ENCODE data around the gene UTF1.

The UTF1 gene, protein sequence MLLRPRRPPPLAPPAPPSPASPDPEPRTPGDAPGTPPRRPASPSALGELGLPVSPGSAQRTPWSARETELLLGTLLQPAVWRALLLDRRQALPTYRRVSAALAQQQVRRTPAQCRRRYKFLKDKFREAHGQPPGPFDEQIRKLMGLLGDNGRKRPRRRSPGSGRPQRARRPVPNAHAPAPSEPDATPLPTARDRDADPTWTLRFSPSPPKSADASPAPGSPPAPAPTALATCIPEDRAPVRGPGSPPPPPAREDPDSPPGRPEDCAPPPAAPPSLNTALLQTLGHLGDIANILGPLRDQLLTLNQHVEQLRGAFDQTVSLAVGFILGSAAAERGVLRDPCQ

DNA sequence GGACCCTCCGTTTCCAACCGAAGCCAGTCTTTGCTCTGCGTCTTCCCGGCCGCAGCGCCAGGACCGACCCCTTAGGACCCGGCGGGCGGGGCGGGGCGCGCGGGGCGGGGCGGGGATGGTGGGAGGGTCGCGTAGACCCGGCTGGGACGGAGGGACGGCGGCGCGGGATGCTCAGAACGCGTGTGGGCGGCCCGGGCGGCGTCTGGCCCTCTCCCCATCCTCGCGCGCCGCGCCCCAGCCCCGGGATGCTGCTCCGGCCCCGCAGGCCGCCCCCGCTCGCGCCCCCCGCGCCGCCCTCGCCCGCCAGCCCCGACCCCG, at the start of gene UTF1:
Gene UTF1 (plus strand): TSS at position 174 of the 318 bp plus-strand sequence. CDS start 72 bp downstream, at position 246.
- DNase-seq (ENCODE audit: low read depth in 2 of 2) = no peak

DNA sequence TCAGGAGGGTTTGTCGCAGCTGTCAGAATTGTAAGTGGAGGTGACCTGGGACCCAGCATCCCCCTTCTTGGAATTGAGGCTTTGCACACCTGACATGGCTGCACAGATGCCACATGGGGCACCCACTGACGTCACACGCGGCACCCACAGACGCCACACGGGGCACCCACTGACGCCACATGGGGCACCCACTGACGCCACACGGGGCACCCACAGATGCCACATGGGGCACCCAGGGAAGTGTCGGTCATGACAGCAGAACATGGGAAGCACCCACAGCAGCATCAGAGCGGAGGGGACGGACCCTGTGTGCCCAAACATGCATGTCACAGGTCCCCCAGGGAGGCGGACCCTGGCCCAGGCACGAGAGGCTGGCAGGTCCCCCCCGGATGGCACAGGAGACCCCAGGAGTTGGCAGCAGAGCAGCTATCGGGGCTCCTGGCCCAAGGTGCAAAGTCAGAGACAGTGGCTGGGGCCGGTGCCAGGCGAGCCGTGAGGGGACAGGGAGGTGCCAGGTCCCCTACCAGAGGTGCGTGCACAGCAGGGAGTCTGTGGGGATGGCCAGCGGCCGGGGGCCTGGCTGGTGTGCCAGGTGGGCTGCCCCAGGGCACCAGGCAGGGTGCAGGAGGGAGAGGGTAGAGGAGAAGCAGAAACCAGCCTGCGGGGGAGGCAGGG, 48.9 kb upstream of the UTF1 start:
- DNase-seq (ENCODE audit: low read depth in 2 of 2) = no peak

DNA sequence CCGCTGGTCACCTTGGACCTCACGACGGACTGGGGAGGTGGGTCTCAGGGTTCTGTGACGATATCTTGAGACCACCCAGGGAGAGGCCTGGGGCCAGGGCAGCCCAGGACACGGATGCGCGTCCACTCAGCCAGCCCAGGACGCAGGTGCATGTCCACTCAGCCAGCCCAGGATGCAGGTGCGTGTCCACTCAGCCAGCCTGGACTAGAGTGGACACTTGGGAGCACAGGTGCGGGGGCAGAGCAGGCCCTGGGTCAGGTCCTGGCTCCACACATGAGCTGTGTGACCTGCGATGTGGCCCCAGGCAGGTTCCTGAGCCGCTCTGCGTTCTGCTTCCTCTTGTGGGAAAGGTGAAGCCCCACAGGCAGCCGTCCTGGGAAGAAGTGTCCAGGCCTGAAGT, 47.8 kb upstream of the UTF1 start:
- no peak for DNase-seq (ENCODE audit: low read depth in 2 of 2)

DNA sequence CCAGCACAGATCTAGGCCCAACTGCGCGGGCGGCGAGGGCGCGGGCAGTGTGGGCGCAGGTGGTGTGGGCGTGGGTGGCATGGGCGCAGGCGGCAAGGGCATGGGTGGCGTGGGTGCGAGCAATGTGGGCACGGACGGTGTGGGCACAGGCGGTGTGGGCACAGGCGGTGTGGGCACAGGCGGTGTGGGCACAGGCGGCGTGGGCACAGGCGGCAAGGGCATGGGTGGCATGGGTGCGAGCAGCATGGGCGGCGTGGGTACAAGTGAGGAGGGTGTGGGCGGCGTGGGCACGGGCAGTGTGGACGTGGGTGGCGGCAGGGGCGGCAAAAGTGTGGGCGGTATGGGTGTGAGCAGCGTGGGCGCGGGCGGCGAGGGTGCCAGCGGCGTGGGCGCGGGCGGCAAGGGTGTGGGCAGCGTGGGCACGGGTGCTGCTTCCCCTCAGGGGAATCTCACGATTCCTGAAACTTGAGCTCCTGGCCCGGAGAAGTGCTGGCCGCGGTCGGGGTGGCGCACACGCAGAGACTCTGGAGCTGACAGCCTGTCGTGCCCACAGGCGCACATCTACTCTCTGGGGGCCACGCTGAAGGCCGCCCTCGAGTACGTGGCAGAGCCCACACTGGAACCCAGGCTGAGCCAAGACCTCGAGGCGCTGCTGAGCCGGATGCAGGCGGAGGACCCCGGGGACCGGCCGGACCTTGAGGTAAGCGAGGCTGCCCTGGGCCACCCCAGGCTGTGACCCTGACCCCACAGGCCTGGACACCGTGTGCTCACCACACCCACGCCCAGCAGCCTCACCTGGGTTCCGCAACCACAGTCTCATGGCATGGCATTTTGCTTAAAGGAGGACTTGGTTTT, 47.0 kb upstream of the UTF1 start:
- no peak for DNase-seq (ENCODE audit: low read depth in 2 of 2)

DNA sequence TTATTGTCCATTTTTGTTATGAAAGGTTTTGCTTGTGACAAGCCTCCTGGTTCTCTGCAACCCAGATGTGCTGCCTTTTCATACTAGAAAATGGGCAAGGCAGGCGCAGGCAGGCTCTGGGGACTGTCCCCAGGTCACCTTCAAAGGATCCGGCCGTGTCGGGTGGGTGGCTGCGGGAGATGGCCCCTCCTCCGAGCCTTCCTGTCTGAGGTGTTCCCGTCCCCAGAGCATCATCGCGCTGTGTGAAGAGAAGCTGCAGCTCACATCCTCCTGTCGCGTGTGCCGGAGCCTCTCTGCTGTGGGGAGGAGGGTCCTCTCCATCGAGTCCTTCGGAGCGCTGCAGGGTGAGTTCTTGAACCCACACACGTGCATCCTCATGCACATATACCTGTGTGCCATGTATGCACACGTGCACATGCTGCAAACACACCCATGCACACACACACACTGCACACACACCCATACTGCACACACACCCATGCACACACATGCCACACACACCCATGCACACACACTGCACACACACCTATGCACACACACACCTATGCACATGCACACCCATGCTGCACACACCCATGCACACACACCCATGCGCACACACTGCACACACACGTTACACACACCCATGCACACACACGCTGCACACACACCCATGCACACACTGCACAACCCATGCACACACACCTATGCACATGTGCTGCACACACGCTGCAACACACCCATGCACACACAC, 46.2 kb upstream of the UTF1 start:
- no peak for DNase-seq (ENCODE audit: low read depth in 2 of 2)

DNA sequence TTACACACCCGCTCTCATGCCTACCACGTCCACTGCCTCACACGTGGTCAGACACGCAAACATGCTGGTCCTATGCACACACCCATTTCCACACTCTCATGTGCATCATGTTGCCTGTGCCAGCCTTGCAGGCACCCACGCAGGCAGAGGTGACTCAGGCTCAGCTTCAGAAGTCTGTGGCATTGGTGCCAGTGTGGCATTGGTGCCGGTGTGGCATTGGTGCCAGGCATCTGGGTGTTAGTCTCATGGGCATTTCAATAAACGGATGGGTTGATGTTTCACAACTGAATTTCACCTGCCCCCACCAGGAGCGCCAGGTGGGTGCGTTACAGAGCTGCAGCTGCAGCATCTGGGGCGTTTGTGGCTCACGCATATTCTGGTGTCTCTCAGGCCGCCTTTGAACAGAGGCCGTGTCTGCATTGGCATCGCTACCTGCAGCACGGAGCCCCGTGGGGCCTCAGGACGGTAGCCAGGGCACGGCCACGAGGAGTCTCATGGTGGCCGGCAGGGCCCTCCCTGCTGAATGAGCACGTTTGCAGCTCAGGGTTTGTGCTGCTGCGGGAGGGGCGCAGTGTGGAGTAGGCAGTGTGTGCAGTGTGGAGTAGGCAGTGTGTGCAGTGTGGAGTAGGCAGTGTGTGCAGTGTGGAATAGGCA, 45.3 kb upstream of the UTF1 start:
- no peak for DNase-seq (ENCODE audit: low read depth in 2 of 2)

DNA sequence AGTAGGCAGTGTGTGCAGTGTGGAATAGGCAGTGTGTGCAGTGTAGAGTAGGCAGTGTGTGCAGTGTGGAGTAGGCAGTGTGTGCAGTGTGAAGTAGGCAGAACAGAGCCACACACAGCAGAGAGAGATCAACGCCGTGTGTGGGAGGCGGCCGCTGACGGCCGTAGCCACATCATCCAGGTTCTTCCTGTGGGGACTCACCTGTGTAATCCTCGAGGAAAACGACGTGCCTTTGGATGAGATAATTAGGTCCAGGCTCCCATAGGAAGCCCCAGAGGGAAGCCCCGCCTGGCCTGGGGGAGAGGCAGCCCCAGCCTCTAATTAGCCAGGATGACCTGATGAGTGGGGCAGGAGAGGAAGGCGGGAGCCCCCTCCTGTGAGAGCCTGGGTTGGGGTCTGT, 44.6 kb upstream of the UTF1 start:
- DNase-seq (ENCODE audit: low read depth in 2 of 2) = no peak

DNA sequence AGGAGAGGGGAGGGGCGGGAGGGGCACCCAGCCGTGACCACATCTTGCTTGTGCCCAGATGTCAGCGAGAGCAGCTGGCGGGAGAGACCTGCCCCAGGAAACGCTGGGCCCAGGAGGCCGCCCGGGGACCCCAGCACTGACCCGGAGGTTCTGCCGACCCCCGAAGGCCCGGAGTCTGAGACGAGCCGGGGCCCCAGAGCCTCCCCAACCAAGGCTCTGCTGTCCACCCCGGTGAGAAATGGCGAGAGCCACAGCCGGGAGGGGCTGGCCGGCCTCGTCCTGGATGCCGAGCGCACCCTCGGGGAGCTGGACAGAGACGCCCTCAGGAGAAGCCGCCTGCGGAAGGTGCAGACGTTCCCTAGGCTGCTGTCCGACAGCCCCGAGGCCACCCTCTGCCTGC, 44.1 kb upstream of the UTF1 start:
- DNase-seq (ENCODE audit: low read depth in 2 of 2) = no peak

DNA sequence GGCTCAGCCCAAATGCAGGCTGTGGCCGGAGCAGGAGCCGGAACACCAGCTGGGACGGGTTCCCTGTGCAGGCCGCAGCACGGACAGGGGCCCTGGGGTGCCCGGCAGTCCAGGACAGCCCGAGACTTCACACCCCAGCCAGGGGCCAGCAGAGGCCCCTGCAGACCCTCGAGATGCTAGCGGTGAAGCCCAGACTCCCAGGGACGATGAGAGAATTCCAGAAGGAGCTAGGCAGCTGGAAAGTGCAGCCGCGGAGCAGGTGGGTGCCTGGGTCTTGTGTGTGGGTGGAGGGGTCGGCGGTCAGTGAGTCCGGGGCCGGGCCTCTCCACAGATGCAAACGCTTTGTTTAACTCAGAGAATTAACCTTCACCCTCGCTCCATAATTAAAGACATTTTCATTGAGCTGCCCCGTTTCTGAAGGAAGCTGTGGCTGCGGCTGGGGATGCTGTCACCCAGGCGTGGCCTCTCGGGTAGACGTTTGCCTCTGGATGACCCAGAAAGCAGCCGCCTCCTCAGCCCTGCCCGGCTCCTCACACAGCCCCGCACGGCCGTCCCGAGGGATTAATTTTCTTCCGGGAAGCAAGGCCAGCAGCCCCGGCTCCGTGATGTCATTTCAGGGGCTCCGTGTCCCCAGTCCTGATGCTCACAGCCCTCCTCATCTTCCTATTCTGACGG, 43.5 kb upstream of the UTF1 start:
- DNase-seq (ENCODE audit: low read depth in 2 of 2) = no peak

DNA sequence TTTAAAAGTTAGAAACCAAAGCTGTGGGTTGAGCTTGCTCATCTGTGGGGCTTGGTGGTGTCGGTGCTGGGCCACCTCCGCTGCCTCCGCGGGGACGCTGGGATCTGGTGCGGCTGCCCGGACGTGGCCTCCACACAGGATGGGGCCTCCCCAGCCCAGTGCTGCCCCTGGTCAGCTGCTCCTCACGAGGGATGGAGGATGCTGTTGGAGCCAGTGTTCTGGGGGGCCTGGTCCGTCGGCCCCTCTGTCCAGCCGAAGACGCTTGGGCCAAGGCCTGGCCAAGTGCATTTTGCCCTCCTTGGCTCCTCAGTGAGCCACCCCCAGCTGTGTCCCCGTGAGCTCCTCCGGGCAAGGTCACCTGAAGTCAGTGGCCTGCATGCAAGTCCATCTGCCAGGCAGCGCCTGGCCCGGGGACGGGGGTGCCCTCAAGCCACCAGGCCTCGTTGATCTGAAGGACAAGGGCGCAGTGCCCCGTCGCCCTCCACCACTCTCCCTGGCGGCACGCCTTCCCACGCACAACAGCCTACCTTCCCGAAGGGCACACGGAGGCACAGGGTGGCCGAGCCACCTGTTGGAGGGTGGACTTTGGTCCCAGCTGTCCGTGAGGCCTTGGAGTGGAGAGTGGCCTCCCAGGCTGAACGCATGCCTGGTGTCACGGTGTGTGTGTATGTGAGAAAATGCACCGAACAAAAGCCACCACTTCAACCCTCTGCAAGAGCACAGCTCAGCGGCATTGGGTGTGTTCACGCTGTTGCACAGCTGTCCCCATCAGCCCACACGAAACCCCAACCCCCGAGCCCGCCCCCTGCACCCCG, 42.7 kb upstream of the UTF1 start:
- no peak for DNase-seq (ENCODE audit: low read depth in 2 of 2)

DNA sequence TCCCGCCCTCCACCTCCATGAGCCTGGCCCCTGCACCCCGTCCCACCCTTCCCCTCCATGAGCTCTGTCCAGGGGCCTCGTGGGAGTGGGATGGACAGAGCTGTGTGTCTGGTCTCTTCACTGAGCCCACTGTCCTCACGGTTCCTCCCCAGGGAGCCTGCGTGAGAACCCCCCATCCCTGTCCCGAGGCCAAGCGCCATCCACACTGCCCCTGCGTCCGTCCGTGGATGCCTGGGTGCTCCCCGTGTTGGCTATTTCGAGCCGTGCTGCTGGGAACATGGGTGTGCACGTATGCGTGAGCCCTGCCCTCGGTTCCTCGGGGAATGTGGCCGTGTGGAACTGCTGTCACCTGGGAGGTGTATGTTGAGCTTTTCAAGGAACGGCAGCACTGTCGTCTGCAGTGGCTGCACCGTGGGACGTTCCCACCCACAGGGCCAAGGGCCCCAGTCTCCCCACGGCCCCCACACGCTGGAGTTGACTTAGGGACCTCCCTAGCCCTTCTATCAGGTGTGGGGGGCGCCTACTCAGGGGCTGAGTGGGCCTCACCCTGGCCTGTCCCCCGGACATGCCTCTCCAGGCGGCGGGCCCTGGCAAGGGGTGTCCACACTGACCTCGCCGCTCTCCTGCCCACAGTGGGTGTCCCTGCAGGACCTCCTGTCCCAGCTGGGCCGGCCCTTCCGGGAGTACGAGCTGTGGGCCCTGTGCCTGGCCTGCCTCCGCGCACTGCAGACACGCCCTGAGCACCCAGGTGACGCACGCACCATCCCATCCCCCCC, 41.9 kb upstream of the UTF1 start:
- DNase-seq (ENCODE audit: low read depth in 2 of 2) = no peak

DNA sequence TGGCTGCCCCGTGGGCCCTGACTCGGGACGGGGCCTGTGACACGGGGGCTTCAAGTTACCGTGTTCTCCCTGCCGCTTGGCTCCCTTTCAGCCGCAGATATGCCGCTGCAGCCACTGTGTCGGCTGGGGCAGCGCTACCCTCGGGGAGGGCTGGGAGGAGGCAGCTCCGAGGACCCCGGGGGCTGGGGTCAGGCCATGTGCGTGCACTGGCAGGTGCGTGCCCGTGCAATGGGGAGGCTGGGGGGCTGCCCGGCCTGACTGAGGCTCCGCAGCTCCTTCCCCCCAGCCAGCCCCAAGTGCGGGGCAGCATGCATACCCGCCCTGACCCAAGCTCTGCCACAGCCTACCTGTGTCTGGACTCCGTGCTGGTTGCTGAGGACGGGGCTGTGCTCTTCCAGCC, 40.8 kb upstream of the UTF1 start:
- no peak for DNase-seq (ENCODE audit: low read depth in 2 of 2)

DNA sequence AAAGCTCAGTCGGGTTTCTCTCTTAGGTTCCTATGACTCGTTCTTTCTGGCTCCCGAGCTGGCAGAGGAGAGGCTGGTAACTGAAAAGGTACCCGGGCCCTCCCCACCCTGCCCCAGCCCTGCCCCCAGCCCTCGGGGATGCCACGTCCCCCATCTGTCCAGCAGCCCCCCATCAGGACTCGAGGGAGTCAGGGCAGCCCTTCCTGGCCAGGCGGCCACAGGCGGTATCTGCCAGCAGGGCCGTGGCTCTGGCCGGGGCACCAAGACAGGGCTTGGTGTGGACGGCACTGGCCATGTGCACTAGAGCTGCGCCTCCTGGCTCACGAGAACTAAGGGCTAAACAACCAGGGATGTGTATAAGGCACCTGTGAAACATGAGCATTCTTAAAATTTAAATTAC, 40.3 kb upstream of the UTF1 start:
- no peak for DNase-seq (ENCODE audit: low read depth in 2 of 2)

DNA sequence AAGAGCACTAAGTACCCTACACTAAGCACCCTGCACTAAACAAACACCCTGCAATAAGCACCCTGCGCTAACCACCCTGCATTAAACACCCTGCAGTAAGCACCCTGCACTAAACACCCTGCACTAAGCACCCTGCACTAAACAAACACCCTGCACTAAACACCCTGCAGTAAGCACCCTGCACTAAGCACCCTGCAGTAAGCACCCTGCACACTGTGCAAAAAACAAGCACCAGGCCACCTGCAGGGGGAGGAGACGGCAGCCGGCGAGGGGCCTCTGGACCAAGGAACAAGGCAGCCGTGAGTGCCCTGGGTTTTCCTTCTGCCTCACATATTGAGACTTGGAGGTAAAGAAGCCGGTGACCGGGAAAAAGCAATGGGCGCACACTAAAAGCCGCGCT, 39.8 kb upstream of the UTF1 start:
- no peak for DNase-seq (ENCODE audit: low read depth in 2 of 2)

DNA sequence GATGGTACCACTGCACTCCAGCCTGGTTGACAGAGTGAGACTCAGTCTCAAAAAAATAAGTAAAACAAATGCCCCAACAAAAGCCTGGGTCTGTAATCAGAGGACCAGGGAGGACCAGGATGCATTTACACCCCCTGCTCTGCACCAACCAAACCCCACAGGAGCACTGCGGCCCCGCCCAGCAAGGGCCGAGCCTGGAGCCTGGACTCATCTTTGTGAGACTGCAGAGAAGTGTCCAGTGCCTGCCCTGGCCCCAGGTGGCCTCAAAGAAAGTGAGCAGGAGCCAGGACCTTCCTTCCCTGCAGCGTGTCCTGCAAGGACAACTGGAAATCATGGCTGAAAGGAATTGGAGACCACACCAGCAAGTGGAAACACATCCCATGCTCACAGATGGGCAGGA, 38.4 kb upstream of the UTF1 start:
- DNase-seq (ENCODE audit: low read depth in 2 of 2) = no peak

DNA sequence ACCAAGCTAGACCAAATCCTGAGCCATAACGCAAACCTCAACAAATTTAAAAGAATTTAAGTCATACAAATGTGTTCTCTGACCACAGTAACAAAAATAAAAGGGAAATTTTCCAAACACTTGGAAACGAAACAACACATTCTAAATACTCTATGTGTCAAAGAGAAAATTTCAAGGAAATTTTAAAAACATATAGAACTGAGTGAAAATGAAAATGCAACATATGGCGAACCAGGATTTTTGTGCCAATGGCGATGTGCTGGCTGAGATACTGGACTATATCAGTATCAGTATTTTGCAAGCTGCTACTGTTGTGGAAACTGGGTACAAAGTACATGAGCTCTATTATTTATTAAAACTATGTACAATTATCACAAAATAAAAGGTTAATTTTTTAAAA, 35.9 kb upstream of the UTF1 start:
- DNase-seq (ENCODE audit: low read depth in 2 of 2) = no peak

DNA sequence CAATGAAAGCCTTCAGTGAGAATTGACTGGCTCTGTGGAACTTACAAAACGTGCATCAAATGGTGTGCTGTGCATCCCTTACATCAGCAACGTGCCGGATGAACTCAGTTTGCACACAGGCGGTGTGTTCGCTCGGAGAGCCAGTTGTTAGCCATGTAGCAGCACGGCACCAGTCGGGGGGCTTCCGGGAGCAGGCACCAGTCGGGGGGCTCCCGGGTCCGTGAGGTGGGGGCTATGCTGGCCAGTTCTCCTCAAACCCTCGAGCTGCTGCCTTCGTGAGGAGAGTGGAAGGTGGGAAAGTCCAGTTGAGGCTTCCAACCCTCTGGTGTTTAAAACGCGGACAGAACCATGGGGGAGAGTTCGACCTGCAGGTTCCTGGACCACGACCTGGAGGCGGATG, 34.9 kb upstream of the UTF1 start:
- DNase-seq (ENCODE audit: low read depth in 2 of 2) = no peak

DNA sequence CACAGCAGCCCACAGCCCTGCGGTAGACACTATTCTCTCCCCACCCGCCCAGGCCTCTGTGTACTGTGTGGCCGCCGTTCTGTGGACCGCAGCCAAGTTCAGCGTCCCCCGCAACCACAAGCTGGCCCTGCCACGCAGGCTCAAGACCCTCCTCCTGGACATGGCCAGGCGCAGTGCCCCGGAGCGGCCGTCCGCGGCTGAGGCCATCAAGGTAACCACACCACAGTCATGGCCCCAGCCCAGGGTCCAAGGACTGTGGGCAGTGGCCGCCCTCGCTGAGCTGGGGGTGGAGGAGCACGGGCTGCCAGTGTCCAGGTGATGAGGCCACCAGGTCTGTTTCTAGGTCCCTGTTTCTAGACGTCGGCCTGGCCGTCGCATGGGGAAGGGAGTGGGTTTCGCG, 34.4 kb upstream of the UTF1 start:
- no peak for DNase-seq (ENCODE audit: low read depth in 2 of 2)

DNA sequence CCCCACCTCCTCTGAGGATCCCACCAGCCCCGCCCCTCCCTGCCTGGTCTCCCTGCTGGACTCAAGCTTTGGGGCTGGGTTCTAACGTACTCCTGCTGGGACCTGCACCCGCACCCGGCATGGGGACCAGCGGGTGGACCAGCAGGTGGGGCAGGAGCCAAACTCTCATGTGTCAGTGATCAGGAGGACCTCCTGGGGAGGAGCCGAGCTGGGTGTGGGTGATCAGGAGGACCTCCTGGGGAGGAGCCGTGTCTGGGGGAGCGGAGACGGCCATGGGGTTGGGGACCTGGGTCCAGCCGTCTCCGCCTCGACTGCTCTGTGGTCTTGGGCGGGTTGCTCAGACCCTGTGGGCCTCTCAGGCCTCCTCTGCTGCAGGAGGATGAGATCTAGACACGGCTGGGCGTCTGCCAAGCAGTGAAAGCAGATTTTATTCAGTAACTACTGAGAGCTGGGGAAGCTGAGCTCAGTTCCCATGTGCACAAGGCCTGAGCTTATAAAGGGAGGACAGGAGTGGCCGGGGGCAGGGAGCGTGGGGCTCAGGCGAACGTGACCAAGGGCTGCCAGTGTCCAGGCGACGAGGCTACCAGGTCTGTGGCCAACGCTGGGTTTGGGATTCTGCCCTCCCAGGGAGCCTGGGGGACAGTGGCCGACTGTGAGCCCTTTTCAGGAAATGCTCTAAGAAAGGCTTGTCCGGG, 33.6 kb upstream of the UTF1 start:
- no peak for DNase-seq (ENCODE audit: low read depth in 2 of 2)

Data from stimulated activated CD4-positive, alpha-beta T cell treated with anti-CD3 and anti-CD28 coated beads, Interleukin-15, amount 100 ng/mL, for 48 hours (primary cell).